HPDE6-E6E7 (cell line): ENCODE results near the gene KCNAB2.

ENCODE experiments used
- DNase-seq: peaks from one replicate; pipeline ENCODE4 v3.0.0; 2011; ENCODE audit warnings: missing footprints; ENCODE audit errors: extremely low spot score

The KCNAB2 gene

DNA sequence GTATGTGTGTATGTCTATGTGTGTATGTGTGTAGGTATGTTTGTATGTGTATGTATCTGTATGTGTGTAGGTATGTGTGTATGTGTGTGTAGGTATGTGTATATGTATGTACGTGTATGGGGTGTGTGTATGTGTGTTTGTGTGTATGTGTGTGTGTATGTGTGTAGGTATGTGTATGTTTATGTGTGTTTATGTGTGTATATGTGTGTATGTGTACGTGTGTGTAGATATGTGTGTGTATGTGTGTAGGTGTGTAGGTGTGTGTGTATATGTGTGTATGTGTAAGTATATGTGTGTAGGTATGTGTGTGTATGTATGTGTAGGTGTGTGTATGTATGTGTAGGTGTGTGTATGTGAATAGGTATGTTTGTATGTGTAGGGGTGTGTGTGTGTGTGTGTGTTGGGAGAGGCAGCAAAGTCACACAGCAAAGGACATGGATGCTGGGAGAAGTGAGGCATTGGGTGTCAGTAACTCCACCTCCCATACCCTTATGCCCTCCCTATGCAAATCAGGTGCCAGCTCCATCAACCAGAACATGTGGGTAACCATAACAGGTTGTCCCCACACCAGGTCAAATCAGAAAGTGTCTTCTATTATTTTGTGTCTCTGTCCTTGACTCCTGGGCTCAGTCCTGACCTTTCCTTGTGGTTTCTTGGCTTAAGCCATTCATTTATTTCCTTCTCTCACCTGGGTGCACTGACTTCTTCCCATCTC lies 15.0 kb upstream of the KCNAB2 start:
- no peak for DNase-seq

DNA sequence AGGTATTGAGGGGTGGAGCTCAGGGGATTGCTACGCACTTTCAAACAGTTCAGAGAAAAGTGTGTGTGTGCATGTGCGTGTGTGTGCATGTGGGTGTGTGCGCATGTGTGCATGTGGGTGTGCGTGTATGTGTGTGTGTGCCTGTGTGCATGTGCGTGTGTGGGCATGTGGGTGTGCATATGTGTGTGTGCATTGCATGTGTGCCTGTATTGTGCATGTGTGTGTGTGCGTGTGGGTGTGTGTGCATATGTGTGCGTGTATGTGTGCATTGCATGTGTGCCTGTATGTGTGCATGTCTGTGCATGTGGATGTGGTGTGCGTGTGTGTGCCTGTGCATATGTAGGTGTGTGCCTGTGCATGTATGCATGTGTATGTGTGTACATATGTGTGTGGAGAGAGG lies 12.6 kb upstream of the KCNAB2 start:
- no peak for DNase-seq

DNA sequence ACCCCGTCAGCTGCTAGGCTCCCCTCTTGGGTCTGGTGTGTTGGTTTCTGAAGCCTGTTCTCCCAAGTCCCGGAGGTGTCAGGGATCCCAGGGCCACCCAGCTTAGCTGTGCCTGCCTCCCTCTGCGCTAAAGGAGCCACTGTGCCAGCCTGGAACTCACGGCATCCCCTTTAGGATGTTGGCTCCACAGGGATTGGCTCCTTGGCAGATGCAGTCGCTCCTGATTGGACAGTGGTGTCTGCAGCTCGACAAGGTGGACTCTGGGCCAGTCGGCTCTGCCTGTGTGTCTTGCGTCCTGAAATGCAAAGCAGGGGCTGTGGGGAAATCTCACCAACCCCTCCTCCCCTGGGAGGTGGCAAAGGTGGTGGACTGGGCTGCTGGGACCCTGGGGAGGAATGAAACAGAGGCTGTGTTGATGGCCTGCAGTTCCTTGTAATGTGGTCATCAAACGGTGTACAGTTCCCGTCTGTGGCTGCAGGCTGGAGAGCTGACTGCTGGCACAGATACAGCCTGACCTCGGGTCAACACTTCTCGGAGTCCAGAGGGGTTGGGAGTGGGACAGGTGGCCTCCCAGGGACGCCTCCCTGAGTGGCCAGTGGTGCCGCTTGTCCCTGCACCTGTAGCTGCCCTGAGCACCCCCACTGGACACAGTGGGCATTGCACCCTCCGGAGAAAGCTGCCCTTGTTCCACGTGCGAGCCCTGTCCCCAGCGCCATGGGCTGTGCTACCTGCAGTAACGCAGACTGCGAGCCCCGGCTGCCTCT lies 11.5 kb upstream of the KCNAB2 start:
- DNase-seq: no peak

DNA sequence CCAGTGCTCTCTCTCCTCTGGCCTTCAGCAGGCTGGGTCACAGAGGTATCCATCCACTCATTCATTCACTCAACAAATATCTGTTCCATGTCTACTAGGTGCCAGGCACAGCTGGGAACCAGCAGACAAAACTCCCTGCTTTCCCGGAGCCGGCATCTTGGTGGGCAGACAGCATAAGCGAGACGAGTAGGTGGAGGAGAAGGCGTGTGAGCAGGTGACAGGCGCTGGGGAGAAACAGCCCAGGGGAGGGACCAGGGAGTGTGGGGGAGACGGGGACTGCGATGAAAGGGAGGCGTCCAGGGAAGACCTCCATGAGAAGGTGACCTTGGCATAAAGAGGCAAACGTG lies 11.0 kb upstream of the KCNAB2 start:
- no peak for DNase-seq

DNA sequence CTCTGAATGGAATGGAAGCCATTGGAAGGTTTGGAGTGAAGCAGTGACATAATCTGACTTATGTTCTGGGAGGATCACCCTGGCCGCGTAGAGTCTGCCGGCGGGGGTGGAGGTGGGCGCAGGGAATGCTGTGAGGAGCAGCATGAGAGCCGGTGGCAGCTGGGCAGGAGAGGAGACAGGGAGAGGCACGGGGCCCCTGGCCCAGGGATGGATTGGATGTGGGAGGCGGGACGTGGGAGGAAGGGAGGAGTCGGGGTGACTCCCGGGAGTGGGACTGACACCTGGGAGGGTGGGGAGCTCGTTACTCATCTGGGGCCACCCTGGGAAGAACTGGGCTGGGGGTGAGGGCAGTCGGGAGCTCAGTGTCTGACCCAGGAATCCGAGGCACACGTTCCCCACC lies 10.4 kb upstream of the KCNAB2 start:
- no peak for DNase-seq

DNA sequence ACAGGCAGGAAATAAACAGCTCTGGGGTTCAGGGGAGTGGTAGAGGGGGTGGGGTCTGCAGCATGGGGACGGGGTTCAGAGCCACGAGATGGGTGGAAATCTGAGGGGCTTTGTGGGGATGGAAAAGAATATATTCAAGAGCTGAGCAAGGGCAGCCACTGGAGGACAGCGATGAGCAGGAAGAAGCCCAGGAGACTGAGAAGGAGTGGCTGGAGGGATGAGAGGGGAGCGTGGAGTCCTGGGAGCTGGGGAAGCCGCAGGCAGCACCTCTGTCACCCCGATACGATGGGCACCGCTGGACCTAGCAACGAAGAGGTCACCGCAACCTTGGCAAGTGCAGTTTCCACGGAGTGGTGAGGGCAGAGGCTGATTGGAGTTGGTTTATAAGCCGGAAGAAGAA lies 10.0 kb upstream of the KCNAB2 start:
- no peak for DNase-seq

- DNase-seq: no peak
These were observed 8.3 kb upstream of the KCNAB2 start for GRCh38 chr1:6037338-6037762.

DNA sequence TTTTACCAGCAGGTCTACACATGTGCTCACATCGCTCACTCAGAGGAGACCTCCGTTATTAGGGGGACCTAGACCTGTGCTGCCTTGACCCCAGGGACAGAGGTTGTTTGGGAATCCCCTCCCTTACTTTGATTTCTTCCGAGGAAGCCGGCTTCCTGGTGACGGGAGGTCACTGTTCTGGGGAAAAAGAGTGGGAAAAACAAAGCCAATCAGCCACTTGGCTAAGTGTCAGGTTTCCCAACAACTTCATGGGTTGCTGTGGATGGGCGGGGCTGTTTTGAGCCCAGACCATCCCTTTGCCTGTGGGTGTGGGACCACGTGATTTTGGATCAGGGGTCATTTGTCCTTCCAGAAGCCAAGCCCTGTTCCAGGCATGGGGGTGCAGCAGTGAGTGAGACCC lies 7.1 kb upstream of the KCNAB2 start:
- no peak for DNase-seq

DNA sequence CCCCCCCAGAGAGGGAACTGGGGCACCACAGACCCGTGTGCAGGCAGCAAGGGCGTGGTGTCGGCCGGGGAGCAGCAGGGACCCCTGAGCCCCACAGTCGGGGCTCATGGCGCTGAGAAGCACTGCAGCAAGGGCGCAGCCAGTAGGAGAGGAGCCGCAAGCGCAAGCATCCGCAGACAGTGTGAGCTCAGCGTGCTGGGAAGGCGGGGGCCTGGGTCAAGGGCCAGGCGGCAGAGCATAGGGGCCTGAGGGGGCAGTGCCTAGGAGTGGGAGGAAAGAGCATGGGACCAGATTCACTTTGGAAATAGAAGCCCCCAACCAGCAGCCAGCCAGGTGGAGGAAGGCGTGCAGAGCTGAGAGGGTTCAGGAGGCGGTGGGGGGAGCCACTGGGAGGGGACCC lies 6.7 kb upstream of the KCNAB2 start:
- DNase-seq: no peak

DNA sequence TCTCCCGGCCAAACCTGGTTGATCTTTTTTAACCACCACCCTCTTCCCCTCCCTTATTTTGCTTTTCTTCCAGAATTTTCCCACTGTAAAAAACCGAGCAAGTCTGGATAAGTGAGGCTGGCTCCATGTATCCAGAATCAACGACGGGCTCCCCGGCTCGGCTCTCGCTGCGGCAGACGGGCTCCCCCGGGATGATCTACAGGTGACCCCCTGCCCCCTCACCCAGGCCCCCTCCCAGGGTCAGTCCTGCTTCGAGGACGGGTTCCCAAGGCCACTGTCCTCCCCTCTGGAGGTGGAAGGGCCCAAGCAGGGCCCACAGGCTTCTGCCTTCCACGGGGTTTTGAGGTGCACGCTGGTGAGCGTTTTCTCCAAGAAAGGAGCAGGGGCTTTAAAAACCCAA lies 5.2 kb upstream of the KCNAB2 start:
- DNase-seq: no peak

- DNase-seq: no peak
These were observed 4.8 kb upstream of the KCNAB2 start for GRCh38 chr1:6040861-6041415.

GRCh38 chr1:6041432-6042062 lies 4.1 kb upstream of the KCNAB2 start:
- peak; percentile 40 for DNase-seq

- DNase-seq: no peak
These were observed 2.1 kb upstream of the KCNAB2 start for GRCh38 chr1:6043561-6043960.

DNA sequence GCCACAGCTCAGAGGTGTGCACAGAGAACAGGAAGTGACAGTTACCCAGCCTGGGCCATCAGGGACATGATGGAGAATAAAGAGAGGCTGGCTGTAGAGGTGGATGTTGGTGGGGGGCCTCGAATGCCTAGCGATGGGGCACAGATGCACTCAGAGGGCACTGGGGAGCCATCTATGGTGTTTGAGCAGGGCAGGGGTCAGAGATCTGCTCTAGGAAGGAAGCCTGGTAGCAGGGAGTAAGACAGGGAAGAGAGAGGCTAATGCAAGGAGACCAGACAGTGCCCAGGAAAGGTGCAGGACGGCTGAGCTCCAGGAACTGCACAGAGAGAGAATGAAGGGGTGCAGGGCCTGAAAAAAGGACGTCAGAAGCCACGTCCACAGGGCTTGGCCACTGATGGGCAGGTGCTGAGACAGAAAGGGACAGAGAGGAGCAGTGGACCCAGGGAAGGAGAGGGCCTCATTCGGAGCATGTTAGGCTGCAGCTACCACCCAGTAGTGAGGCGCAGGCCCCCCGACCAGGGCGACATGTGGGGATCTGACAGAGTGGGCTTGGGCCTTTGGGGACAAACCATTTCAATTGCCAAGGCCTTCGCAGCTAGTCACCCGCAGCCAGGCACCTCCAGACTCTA lies 1.1 kb upstream of the KCNAB2 start:
- no peak for DNase-seq

DNA sequence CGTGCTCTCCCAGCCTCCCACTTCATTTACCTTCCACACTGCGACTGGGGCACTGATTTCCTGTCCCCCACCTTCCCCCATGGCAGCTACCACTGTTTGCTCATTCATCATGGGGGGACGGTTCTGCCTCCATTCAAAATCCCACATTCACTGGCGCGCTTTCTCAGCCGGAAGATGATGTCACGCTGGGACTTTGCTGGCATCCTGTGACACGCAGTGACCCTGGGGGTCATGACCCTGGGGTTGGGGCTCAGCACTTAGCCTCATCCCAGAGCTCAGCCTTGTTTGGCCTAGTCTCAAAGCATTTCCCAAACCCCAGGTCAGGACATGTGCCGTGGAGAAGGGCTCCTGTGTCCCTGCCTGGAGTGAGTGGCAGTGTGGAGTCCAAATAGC lies 582 bp upstream of the KCNAB2 start:
- no peak for DNase-seq

- DNase-seq: no peak
These were observed 591 bp downstream of the KCNAB2 start for GRCh38 chr1:6046279-6046678.

DNA sequence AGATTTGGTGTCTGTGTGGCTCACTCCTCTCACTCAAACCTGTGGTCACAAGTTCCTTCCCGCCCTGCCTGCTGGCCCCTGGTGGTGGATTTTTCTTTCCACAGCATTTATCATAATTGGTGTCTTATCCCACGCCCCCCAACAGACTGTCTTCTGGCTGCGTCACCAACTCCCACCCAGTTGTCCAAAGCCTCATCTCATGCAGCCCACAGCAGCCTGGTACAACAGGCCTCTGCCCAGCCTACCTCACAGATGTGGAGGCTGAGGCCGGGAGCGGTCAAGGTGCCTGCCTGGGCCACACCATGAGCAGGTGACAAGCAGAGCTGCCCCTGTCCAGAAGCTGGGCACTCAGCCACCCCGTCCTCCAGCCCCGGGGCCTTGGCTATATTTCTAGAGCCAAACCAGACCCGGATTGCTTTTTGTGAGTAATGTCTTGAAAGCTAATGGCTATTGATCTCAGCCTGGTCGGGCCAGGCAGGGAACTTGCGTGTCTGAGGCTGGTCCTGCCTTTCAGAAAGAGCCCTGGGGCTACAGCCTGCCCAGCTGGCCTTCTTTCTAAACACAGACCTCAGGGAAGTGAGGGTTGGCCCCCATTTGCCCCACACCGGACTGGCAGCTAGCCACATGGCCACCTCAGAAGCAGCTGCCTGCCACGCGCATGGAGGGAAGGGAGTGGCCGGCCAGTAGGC lies 2.6 kb downstream of the KCNAB2 start:
- no peak for DNase-seq

GRCh38 chr1:6049419-6049818 lies 3.7 kb downstream of the KCNAB2 start:
- DNase-seq: no peak

GRCh38 chr1:6051423-6051822 lies 5.7 kb downstream of the KCNAB2 start:
- DNase-seq: no peak

GRCh38 chr1:6052543-6053205 lies 7.0 kb downstream of the KCNAB2 start:
- DNase-seq: peak; percentile 69

- no peak for DNase-seq
These were observed 7.5 kb downstream of the KCNAB2 start for GRCh38 chr1:6053206-6053546.
